Thyroid gland (tissue), 4 donors: Measurements from ENCODE around the gene COL27A1. TPM values are rescaled to one million over a fixed set of nuclear protein-coding genes. Genes with fewer than 3 reads are reported as not detected.

Experiments
- DNase-seq, 2 donors: peaks; one replicate each; pipeline ENCODE4 v3.0.0-alpha.2; 2019
- H3K27ac ChIP-seq, 3 donors: fragments of 200-600 bp; sonication (generic); 1 replicate in 2 of 3; 2 replicates in 1 of 3; pipeline ENCODE4 v1.5.1; 2016 to 2019; ENCODE audit warnings: mild to moderate bottlenecking in 1 of 3, moderate library complexity in 1 of 3
- H3K27me3 ChIP-seq: fragments of 200-600 bp; sonication (generic); one replicate; pipeline ENCODE4 v1.5.1; 2019
- H3K36me3 ChIP-seq, 2 donors: fragments of 200-600 bp; sonication (generic); one replicate each; pipeline ENCODE4 v1.5.1; 2016 to 2019
- H3K4me1 ChIP-seq, 2 donors: fragments of 200-600 bp; sonication (generic); one replicate each; pipeline ENCODE4 v1.5.1; 2017 to 2019
- H3K4me3 ChIP-seq, 3 donors: fragments of 200-600 bp; sonication (generic); replicated peaks in 1 of 3; 1 replicate in 2 of 3; 2 replicates in 1 of 3; pipeline ENCODE4 v1.5.1; 2016; ENCODE audit warnings: mild to moderate bottlenecking in 1 of 3
- H3K9me3 ChIP-seq: fragments of 200-600 bp; sonication (generic); one replicate; pipeline ENCODE4 v1.5.1; 2017
- CTCF ChIP-seq, 6 experiments: fragments of 200-600 bp in 3 of 6; fragments of 450-650 bp in 3 of 6; sonication (generic) in 3 of 6; IDR thresholded peaks; one replicate each; pipeline ENCODE4 v1.5.1; 2016 to 2019; ENCODE audit warnings: antibody characterized with exemption in 6 of 6, mild to moderate bottlenecking in 2 of 6, inconsistent platforms in 1 of 6, moderate library complexity in 1 of 6
- POLR2A ChIP-seq, 2 donors: fragments of 450-650 bp; IDR thresholded peaks; one replicate each; pipeline ENCODE4 v1.6.1; 2017; ENCODE audit warnings: antibody characterized with exemption in 2 of 2, mild to moderate bottlenecking in 2 of 2, moderate library complexity in 1 of 2
- WGBS, 2 donors: methylation state at CpG; one replicate each; pipeline ENCODE4 v1.1.5; 2017; 5-methylcytosine and 5-hydroxymethylcytosine counted together
- intact Hi-C: fragments of 100-400 bp; cut with DNase I; formaldehyde crosslinking; loops from one replicate; pipeline ENCODE4 v1.15.1; 2023
- total RNA-seq, 4 donors: library from RNA; depleted of rRNA; stranded (reverse); fragments of >200 nt; gene quantifications; one replicate each; pipeline ENCODE4 v1.2.3, GENCODE V29; 2016

COL27A1 gene
- total RNA-seq, 4 donors from 2014 or later, result 6.7 to 32.5 (median 10.6) TPM

- TF ChIP-seq CTCF (IDR thresholded peaks at IDR 0.05), result no peak
- TF ChIP-seq POLR2A (IDR thresholded peaks at IDR 0.05), result no peak
- no peak for DNase-seq
- Histone ChIP-seq H3K27me3 (no peaks in the 10 kb centered on the region), H3K9me3 (no peaks in the 10 kb centered on the region), H3K4me1 (no peaks in the 10 kb centered on the region), H3K36me3 (no peaks in the 10 kb centered on the region), H3K27ac (no peak overlapping the region), H3K4me3 (no peak overlapping the region)
- 63 to 73% methylated on average over 12 to 14 of the region's 14 CpGs for WGBS, 2 donors
- intact Hi-C loops, result no loop called here
These were observed 83.8 kb downstream of the COL27A1 start for GRCh38 chr9:114238891-114239875.

GRCh38 chr9:114240216-114240615 lies 84.9 kb downstream of the COL27A1 start:
- Histone ChIP-seq H3K4me3 (no peak overlapping the region), H3K9me3 (no peaks in the 10 kb centered on the region), H3K36me3 (no peaks in the 10 kb centered on the region), H3K4me1 (no peaks in the 10 kb centered on the region), H3K27me3 (no peaks in the 10 kb centered on the region), H3K27ac (no peak overlapping the region)
- intact Hi-C loops, result no loop called here
- no peak for DNase-seq
- 79 to 89% methylated on average over 4 to 6 of the region's 8 CpGs for WGBS, 2 donors
- TF ChIP-seq CTCF (IDR thresholded peaks at IDR 0.05) (no peak), POLR2A (IDR thresholded peaks at IDR 0.05) (no peak)

- Histone ChIP-seq H3K36me3 (no peaks in the 10 kb centered on the region), H3K27me3 (no peaks in the 10 kb centered on the region), H3K27ac (no peak overlapping the region), H3K9me3 (no peaks in the 10 kb centered on the region), H3K4me1 (no peaks in the 10 kb centered on the region), H3K4me3 (no peak overlapping the region)
- intact Hi-C loops, result no loop called here
- WGBS, 2 donors, result 91 to 93% methylated on average over 12 to 17 of the region's 21 CpGs
- DNase-seq, result no peak
- TF ChIP-seq CTCF (IDR thresholded peaks at IDR 0.05), result no peak
- TF ChIP-seq POLR2A (IDR thresholded peaks at IDR 0.05), result no peak
These were observed 85.6 kb downstream of the COL27A1 start for GRCh38 chr9:114240647-114241558.

- intact Hi-C loops, result no loop called here
- Histone ChIP-seq H3K4me1 (no peaks in the 10 kb centered on the region), H3K9me3 (no peaks in the 10 kb centered on the region), H3K36me3 (no peaks in the 10 kb centered on the region), H3K27me3 (no peaks in the 10 kb centered on the region), H3K27ac (no peak overlapping the region), H3K4me3 (no peak overlapping the region)
- TF ChIP-seq POLR2A (IDR thresholded peaks at IDR 0.05), result no peak
- TF ChIP-seq CTCF (IDR thresholded peaks at IDR 0.05), result no peak
- DNase-seq, result no peak
- 87% methylated on average over 8 of the region's 8 CpGs for WGBS, 2 donors
These were observed 87.5 kb downstream of the COL27A1 start for GRCh38 chr9:114242837-114243236.
